ENCODE results near the gene NKX2-1. TPM values are rescaled to one million over a fixed set of nuclear protein-coding genes. Genes with fewer than 3 reads are reported as not detected.

The NKX2-1 gene
- total RNA-seq, 1 experiment from 2014 or later, result not detected

DNA sequence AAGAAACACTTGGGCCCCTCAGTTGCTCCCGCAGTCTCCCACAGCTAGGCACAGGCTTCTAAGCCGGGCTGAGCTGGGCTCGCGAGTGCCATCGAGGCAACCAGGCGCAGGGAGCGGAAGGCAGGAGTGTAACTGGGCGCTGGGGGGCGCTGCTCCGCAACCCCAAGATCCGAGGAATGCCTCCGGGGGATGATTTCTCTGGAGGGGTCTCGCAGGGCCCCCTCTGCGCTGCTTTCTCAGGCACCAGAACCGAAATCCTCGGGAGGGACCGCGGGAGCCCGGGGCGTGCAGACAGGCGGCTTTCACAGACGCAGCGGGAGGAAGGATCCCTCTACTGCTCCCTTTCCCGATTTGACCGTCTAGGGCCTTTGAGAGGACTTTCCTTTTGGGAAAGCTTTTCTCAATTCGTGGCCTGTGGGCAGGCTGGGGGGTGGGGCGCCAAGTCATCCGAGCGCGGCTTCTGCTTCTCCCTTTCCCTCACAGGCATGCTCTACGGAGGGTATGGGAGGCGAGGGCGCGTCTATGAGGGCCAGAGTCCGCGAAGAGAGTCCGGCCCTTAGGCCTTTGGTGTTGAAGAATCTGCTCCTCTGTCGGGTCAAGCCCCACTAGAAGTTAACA is 4.3 kb upstream of the NKX2-1 start:
- H3K27me3 ChIP-seq (replicated peaks; ENCODE audit: insufficient read depth, low read depth, low read length, poor library complexity), result peaks cover 100% of the 10 kb centered on the region
- ChIA-PET CTCF (interaction anchor here (1.2 to 1.4 kb wide), 2 partner anchors 20 to 418 kb away, joined by 3 to 11 read pairs; no protein-coding TSS in a partner anchor), POLR2A (ENCODE audit: low non-redundant PET) (no interaction called here)
- DNase-seq (ENCODE audit: low spot score), result no peak
- no peak overlapping the region for H3K4me3 ChIP-seq (ENCODE audit: low read depth, low read length, poor library complexity, severe bottlenecking)
- intact Hi-C loops (cut with micrococcal nuclease; ENCODE audit: unreplicated experiment), result no loop called here
- no TSS peak for BruUV-seq (replicated peaks)
- no peaks in the 10 kb centered on the region for H3K9me3 ChIP-seq (ENCODE audit: low read depth, low read length, poor library complexity, severe bottlenecking)
- TF ChIP-seq EZH2 (IDR thresholded peaks at IDR 0.05; ENCODE audit: borderline replicate concordance, low read depth, low read length, poor library complexity, severe bottlenecking), result no peak
- TF ChIP-seq, protein P1, sequence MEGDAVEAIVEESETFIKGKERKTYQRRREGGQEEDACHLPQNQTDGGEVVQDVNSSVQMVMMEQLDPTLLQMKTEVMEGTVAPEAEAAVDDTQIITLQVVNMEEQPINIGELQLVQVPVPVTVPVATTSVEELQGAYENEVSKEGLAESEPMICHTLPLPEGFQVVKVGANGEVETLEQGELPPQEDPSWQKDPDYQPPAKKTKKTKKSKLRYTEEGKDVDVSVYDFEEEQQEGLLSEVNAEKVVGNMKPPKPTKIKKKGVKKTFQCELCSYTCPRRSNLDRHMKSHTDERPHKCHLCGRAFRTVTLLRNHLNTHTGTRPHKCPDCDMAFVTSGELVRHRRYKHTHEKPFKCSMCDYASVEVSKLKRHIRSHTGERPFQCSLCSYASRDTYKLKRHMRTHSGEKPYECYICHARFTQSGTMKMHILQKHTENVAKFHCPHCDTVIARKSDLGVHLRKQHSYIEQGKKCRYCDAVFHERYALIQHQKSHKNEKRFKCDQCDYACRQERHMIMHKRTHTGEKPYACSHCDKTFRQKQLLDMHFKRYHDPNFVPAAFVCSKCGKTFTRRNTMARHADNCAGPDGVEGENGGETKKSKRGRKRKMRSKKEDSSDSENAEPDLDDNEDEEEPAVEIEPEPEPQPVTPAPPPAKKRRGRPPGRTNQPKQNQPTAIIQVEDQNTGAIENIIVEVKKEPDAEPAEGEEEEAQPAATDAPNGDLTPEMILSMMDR (conservative IDR thresholded peaks at IDR 0.05; ENCODE audit: low read depth, low read length), result peak; percentile 49
- H3K36me3 ChIP-seq (ENCODE audit: insufficient read depth, low read length, poor library complexity, severe bottlenecking), result no peaks in the 10 kb centered on the region
- H3K4me1 ChIP-seq (ENCODE audit: insufficient read depth, low read length, poor library complexity, severe bottlenecking), result peaks cover 21% of the 10 kb centered on the region
- H3K27ac ChIP-seq (ENCODE audit: low read depth, low read length, poor library complexity, severe bottlenecking), result no peak overlapping the region

DNA sequence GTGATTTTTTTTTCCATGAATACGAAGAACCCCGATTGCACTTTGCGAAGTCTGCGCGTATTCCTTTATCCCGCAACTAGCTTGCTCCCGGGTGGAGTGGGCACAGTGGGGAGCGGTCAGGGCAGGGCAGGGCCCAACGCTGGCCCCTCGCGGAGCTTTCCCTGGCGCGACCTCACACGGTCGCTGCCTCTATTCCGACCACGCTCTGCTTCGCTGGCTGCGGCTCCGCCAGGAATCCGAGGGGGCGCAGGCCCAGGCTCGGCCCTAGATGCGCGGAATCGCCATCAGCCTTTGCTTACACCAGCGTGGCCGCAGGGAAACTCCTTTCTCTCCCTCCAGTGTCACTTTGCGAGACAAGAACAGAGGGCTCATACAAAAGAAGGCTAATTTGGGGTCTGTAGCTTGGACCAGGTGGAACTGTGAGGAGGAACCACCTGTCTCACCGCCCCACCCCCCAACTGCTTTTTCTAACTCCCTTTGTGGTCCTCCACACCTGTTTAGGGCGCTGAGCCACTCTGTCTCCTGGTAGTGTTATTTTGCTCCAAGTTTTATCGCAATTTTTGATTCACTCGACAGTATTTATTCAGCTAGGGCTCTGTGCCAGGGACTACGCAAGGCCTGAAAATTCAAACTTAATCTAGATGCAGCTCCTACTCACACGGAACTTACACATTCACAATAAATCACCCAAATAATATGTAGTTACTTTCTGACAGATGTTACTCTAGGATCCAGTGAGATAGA is 3.1 kb upstream of the NKX2-1 start:
- Histone ChIP-seq H3K4me1 (ENCODE audit: insufficient read depth, low read length, poor library complexity, severe bottlenecking) (peaks cover 26% of the 10 kb centered on the region), H3K27ac (ENCODE audit: low read depth, low read length, poor library complexity, severe bottlenecking) (no peak overlapping the region), H3K9me3 (ENCODE audit: low read depth, low read length, poor library complexity, severe bottlenecking) (no peaks in the 10 kb centered on the region), H3K36me3 (ENCODE audit: insufficient read depth, low read length, poor library complexity, severe bottlenecking) (no peaks in the 10 kb centered on the region), H3K4me3 (ENCODE audit: low read depth, low read length, poor library complexity, severe bottlenecking) (no peak overlapping the region), H3K27me3 (replicated peaks; ENCODE audit: insufficient read depth, low read depth, low read length, poor library complexity) (peaks cover 100% of the 10 kb centered on the region)
- TF ChIP-seq, protein P1 (conservative IDR thresholded peaks at IDR 0.05; ENCODE audit: low read depth, low read length), result no peak
- no peak for TF ChIP-seq EZH2 (IDR thresholded peaks at IDR 0.05; ENCODE audit: borderline replicate concordance, low read depth, low read length, poor library complexity, severe bottlenecking)
- BruUV-seq (replicated peaks), result no TSS peak
- ChIA-PET CTCF (interaction anchor here (0.5 kb wide), 1 partner anchor 413 kb away, joined by 3 read pairs; no protein-coding TSS in a partner anchor), POLR2A (ENCODE audit: low non-redundant PET) (no interaction called here)
- DNase-seq (ENCODE audit: low spot score), result no peak
- intact Hi-C loops (cut with micrococcal nuclease; ENCODE audit: unreplicated experiment), result no loop called here

DNA sequence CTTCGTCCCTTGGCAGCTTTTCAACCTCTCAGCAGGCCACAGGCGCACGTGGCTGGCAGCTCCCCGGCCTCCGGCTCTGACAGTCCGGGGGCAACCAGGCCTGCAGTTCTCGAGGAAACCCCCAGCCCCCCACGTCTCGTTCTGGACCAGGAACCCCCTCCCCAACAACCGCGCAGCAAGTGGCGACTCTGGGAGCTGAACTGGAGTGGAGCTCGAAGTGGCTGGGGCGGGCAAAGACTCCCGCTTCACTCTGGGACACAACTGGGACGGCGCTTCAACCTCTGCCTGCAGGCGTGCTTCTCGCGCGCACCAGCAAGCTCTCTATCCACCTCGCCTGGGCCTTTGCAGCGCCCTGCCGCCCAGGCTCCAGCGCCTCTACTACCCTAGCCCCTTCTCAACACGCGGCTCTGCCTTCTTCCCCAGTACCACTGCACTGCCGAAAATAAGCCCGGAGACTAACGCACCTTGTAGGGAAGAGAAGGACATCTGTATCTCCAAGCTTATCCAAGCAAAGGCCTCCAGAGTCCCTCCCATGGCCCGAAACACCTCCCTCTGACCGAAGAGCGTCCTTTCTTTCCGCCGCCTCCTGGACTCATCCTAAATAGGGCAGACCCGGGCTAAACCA is 2.4 kb upstream of the NKX2-1 start:
- POLR2A ChIA-PET (ENCODE audit: low non-redundant PET), result no interaction called here
- intact Hi-C loops (cut with micrococcal nuclease; ENCODE audit: unreplicated experiment), result no loop called here
- H3K9me3 ChIP-seq (ENCODE audit: low read depth, low read length, poor library complexity, severe bottlenecking), result no peaks in the 10 kb centered on the region
- H3K27me3 ChIP-seq (replicated peaks; ENCODE audit: insufficient read depth, low read depth, low read length, poor library complexity), result peaks cover 100% of the 10 kb centered on the region
- no peaks in the 10 kb centered on the region for H3K36me3 ChIP-seq (ENCODE audit: insufficient read depth, low read length, poor library complexity, severe bottlenecking)
- no peak overlapping the region for H3K27ac ChIP-seq (ENCODE audit: low read depth, low read length, poor library complexity, severe bottlenecking)
- CTCF ChIA-PET, result interaction anchor here (0.5 kb wide), 1 partner anchor 414 kb away, joined by 3 read pairs; no protein-coding TSS in a partner anchor
- no TSS peak for BruUV-seq (replicated peaks)
- TF ChIP-seq, protein P1 (conservative IDR thresholded peaks at IDR 0.05; ENCODE audit: low read depth, low read length), result no peak
- no peak for TF ChIP-seq EZH2 (IDR thresholded peaks at IDR 0.05; ENCODE audit: borderline replicate concordance, low read depth, low read length, poor library complexity, severe bottlenecking)
- no peak overlapping the region for H3K4me3 ChIP-seq (ENCODE audit: low read depth, low read length, poor library complexity, severe bottlenecking)
- peaks cover 26% of the 10 kb centered on the region for H3K4me1 ChIP-seq (ENCODE audit: insufficient read depth, low read length, poor library complexity, severe bottlenecking)
- no peak for DNase-seq (ENCODE audit: low spot score)
